ENCODE measurements around the gene OCA2.

OCA2 gene

GRCh38 chr15:27933562-27933961, 165.6 kb downstream of the OCA2 start:
- no peak for DNase-seq

- no peak for DNase-seq
These were observed 166.5 kb downstream of the OCA2 start for GRCh38 chr15:27932600-27932999.

GRCh38 chr15:27928386-27928785, 170.7 kb downstream of the OCA2 start:
- DNase-seq = peak; percentile 7

DNA sequence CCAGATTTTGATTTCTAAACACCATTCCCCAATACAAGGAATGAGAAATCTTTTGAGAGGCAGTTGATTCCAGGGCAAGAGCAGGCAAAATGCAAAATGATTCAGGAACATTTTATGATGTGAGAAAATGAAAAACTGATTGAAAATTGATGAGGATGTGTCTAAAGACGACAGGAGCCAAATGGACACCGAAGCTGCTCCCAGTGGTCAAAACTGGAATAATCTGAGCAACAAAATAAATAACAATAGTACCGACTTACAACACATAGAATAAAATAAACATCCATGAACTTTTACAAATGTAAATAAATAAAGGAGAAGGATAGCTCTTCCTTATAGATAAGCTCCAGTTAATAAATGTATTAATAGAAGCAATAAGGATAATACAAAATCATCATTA, 186.8 kb downstream of the OCA2 start:
- DNase-seq = no peak

DNA sequence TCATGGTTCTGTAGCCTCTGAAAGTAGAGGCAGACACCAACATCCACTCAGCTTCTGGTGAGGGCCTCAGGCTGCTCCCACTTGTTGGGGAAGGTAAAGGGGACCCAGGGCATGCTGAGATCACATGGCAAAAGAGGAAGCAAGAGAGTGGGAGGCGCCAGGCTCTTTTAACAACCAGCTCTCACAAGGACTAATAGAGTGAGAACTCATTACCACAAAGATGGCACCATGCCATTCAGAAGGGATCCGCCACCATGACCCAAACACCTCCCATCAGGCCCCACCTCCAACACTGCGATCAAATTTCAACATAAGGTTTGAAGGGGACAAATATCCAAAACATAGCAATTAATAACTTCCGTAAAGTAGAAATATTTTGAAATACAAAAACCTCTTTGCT, 192.3 kb downstream of the OCA2 start:
- no peak for DNase-seq

DNA sequence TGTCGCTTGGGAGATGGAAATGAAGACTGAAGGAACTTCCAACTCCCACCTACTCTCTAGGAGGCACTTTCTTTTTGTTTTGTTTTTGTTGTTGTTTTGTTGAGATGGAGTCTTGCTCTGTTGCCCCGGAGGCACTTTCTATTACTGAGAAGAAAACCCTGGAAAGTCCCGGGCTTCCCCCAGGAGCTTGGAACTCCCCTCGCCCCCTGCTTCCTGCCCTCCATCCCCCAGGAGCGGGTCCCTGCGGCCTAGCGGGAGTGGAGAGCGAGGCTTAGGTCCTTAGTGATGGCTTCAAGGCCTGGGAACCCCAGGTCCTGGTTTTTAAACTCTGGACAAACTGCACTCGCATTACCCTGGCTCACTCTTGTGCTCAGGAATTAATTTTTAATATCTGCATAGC, 195.7 kb downstream of the OCA2 start:
- no peak for DNase-seq

- no peak for DNase-seq
These were observed 196.3 kb downstream of the OCA2 start for GRCh38 chr15:27902680-27903385.

GRCh38 chr15:27899583-27900285, 199.4 kb downstream of the OCA2 start:
- no peak for DNase-seq

- no peak for DNase-seq
These were observed 201.6 kb downstream of the OCA2 start for GRCh38 chr15:27897481-27897880.

DNA sequence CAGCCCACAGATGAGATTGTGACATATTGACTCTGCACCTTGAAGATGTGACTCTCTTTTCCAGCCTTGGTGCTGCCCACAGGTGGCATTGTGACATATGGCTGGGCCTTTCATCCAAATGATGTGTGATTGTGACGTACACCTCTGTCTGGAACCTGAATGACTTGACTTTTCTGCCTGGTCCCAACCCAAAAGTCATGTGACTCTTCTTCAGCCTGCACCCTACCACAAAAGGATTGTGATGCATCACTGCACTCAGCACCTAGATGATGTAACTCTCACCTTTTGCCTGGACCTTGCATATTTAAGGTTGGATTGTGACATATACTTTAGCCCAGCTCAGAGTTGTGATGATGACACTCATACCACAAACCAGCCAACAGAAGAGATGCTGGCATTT, 204.5 kb downstream of the OCA2 start:
- no peak for DNase-seq

DNA sequence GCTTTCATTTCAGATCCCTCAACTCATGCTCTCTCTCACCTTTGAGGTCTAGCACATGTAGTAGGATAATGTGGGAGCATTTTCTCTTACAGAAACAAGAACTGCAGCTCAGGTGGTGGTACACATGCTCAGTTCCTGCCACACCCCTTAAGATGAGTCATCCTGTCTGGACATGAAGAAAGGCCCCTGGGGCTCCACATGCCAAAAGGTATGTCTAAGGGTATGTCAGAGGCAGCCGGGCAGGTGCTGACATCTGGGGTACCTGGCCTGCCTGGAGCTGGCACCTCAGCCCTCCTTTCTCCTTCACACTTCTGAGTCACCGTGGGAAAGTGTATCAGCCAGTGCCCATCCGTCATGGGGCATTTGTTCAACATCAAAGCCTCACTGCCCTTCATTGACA, 209.9 kb downstream of the OCA2 start:
- DNase-seq = no peak

DNA sequence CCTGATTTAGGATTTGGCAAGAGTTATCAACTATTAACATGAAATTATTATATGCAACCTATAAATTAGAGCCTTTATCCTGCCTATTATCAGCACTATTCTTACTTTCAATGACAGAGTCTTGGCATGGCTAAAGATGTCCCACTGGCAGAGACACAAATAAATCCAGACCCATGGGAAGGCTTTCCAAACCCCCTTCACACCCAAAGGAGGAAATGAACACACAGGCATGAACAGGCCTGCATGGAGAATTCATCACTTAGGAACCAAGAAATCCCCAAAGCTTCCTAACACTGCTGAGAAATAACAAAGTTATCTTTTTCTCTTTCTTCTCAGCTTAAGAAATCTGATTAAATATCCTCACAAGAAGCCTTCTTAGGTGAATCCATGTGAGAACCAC, 213.9 kb downstream of the OCA2 start:
- DNase-seq = no peak

DNA sequence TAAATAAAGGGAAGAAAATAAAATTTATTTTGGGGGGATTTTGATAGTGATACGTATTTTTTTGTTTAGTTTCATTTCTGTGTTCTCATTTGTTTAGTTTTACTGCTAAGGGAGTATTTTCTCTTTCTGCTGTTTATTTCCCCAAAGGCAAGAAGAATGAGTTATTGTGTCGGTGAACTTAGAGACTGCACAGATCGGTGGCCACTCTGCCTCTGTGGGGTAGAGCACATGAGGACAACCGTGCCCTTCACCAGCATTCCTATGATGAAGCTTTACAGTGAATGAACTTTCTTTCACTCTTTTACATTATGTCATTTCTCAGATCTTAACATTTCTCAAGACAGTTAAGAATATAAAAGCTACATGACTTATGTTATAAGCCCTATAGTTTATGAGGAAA, 214.4 kb downstream of the OCA2 start:
- DNase-seq = no peak

DNA sequence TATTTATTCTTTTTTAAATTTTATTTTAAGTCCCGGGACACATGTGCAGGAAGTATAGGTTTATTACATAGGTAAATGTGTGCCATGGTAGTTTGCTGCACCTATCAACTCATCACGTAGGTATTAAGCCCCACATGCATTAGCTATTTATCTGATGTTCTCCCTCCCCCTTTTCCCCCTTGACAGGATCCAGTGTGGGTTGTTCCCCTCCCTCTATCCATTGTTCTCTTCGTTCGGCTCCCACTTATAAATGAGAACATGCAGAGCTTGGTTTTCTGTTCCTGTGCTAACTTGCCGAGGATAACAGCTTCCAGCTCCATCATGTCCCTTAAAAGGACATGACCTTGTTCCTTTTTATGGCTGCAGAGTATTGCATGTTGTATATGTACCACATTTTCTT, 220.3 kb downstream of the OCA2 start:
- DNase-seq = no peak

- no peak for DNase-seq
These were observed 225.3 kb downstream of the OCA2 start for GRCh38 chr15:27873828-27874227.

DNA sequence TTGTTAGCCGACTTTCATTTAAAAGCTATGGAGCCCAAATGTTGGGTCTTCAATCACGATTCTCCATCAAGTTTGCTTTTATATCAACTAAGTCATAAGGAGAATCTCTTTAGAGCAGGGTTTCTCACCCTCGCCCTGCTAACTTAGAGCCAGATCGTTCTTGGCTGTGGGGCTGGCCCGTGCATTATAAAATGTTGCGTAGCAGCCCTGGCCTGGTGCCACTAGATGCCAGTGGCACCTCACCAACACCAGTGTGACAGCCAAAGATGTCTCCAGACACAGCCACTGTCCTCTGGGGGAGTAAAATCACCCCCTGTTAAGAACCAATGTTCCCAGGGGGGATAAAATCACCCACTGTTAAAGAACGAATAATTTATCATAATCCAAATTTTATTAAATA, 226.1 kb downstream of the OCA2 start:
- DNase-seq = no peak

DNA sequence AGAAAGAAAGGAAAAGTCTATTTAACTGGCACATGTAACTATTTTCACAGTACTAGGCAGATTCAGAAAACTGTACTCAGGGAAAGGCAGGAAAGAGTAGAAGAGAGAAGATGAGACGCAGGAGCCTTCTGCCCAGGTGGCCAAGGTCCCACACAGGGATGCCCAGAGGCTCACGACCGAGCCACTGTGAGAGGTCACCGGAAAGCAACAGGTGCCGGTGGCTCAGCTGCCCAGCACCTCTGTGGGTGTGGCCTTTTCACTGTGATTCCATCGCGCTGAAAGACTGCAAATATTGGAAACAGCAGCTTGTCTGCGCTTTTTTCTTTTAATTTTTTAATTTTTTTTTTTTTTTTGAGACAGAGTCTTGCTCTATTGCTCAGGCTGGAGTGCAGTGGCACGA, 226.8 kb downstream of the OCA2 start:
- no peak for DNase-seq

DNA sequence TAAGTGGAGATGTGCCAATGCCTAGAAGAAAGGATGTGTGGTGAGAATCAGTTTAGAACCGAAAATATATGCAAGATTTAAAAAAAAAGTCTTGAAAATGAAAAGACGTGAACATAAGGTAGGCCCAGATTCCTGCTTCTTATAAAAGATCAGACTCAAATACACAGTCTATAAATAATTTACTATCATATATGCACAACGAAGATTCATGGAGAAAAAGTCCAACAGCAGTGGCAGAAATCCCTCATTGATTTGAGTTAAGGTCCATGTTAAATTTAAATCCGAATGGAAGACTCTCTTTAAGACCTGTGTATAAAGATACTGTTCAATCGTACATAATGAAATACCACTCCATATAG, 227.2 kb downstream of the OCA2 start:
- DNase-seq = no peak

GRCh38 chr15:27871078-27871901, 227.8 kb downstream of the OCA2 start:
- DNase-seq = no peak

DNA sequence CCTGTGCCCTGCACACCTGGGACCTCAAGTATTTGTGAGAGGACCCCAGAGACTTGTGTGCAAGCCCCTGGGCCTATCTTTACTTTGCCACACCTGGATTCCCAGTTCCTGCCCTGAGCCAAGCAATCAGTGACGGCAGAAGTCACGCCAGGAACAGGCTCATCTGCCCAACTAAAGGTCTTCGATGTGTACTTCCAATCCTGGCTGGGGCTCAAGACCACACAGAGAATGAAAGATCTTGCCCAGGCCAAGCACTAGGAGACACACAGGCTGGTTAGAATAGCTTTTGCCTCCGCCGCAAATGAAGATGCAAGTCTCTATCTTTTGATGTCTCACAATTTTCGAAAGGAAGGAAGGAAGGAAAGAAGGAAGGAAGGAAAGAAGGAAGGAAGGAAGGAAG, 228.8 kb downstream of the OCA2 start:
- no peak for DNase-seq

DNA sequence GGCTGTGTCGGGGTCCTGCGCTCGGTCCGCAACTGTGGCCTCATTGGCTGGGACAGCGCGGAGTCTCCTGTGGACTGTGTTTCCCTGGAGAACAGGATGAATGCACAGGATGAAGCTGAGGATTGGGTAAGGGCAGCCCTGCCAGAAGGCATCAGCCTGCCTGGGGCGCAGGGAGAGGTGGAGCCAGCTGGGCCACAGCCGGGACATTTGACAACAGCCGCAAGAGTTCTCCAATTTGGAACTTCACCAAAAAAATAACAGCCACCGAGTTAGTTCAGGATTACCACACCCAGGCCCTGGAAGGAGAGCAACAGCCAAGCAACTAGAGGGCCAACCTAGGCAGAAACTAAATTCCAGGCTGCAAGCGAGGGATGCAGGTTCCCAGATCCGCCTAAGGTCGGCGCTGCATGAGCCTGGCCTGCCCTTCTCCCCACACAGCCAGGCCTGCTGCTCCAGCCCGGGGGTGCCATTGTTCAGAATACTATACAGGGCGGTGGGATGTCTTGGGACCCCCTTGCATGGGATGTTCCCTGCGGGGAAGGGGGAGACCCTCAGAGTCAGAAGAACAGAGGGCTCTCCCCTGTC, 229.3 kb downstream of the OCA2 start:
- DNase-seq = no peak

DNA sequence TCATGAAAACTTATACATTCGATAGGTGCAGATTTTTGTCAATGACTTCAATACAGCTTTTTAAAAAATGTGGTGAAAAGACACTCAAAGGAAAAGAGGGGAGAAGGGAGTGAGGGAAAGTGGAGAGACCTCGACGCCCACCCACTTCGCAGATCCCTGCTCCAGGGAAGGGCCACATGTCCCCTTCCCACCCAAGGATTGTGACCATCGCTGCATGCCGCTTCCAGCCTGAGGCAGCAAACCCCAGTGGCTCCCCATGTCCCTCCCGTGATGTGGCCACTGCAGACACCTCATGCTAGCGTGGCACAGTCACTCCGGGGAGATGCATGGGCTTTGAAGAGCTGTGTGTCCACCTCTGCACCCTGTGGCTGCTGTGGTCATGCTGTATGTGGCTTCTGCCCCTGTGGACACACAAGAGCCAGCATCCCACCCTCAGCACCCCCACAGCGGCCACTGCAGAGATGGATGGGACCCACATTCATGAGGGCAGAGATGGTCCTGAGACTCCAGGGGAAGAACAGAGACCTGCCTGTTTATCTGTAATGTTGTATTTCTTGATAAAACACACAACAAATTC, 230.2 kb downstream of the OCA2 start:
- DNase-seq = no peak

DNA sequence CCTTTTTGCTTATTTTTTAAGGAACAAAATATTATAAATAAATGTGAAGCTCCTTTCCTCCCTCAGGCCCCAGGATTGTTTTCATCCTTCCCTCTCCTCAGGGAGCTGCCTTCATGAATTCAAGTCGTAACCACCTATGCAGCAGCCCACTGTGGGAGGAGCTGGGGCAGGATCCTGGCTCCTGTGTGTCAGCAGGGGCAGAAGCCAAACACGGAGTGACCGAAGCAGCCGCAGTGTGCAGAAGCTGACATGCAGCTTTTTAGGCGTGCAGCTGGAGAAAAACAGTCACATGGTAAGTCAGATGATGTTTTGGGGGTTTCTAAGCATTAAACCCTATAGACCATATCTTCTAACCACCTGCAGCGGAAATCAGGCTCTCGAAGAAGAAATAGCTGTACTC, 231.3 kb downstream of the OCA2 start:
- DNase-seq = no peak

All from NCI-H2029 treated with DMSO at 0.1 percent for 48 hours (cell line).